SW480 (cell line): ENCODE measurements around the gene WASF2.
"Not testable (repeated sequence)": the region's sequence is repeated elsewhere in the genome, so short reads cannot be mapped to it uniquely, and the experiment has no call there.

Source experiments
- DNase-seq: peaks from one replicate; pipeline ENCODE4 v3.0.0-alpha.2; 2016; ENCODE audit warnings: low spot score

Gene WASF2

DNA sequence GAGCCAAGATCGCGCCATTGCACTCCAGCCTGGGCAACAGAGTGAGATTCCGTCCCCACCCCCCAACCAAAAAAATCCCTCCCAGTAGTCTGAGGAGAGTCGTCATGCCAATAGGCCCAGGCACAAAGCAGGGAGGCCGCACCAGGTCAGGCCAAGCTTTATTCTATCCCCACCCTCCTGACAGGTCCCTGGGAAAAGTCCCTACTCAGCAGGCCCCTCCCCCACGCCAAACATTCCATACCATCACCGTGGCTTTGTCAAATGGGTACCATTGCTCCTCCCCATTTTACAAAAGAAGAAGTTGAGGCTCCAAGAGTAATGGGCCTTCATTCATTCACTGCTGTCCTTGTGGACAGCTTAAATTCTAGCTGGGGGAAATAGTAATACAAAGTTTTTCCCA, 92.2 kb downstream of the WASF2 start:
- DNase-seq: no peak

DNA sequence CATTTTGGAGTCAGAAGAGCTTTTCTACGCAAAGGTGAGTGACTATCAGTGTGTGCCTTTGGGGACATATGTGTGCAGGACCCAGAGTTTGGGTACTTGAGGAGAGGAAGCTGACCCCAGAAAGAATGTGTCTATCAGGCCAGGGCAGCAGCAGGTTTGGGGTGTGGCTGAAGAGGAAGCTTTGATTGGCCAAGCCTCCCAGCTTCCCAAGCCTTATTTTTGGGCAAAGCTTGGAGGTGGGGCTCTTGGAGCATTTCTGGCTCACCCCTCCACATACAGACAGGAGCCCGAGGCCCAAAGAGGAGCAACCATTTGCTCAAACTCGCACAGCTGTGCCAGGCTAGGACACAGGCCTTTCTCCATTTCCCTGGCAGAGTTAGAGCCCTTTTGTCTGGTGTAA, 92.9 kb downstream of the WASF2 start:
- no peak for DNase-seq

- peak; percentile 73 for DNase-seq
These were observed 94.3 kb downstream of the WASF2 start for GRCh38 chr1:27395441-27396195.

DNA sequence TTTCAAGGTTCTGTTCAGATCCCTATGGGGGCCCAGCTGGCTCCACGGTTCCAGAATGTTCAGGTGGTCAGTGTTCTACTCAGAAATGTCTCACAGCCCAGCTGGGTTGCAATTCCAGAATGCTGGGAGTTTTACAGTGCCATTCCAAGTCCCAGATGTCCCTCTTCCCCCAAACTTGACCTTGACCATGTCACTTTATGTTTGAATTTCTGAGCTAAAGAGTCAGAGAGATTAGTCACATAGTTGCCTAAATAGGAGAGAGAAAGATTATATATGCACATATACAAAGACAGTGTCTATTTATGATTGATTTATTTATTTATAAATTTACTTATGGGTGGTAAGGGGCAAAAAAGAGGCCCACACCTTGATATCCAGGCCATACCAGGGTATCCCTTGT, 95.0 kb downstream of the WASF2 start:
- DNase-seq: no peak

- no peak for DNase-seq
These were observed 95.7 kb downstream of the WASF2 start for GRCh38 chr1:27394282-27394658.

- no peak for DNase-seq
These were observed 96.2 kb downstream of the WASF2 start for GRCh38 chr1:27393641-27394281.

- DNase-seq: no peak
These were observed 97.0 kb downstream of the WASF2 start for GRCh38 chr1:27392778-27393635.

DNA sequence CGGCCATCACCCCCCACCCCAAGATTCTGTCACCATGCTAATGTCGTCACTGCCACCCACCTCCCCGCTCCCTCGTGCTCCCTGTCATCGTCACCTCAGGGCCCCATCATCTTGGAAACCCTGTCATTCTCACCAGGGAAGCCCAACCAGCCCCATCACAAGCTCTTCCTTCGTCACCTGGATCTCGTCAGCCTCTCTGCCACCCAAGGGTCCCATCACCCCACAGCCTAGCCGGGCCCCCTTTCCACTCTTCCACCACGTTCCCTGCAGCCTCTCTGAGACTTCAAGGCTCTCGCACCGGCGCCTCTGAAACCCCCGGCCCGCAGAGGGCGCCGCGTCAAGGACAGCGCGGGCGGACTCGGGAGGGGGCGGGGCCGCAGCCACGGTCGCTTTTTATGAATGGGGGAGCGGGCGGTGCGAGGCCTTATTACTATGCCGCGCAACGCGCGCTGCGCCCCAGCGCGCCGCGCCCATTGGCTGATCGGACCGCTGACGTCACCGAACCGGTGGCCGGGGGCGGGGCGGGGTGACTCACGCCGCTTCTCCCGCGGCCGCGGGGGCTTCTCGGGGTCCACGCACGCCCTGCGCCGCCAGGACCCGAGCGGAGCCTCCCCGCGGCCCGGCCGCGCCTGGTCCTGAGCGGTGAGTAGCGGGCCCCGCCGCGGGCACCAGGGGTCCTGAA, 97.7 kb downstream of the WASF2 start, which contains the start of gene GPR3:
GPR3 (plus strand) TSS at position 527 of the 682 bp plus-strand sequence. CDS start 1,177 bp downstream, outside the sequence.
- peak; percentile 88 for DNase-seq

GRCh38 chr1:27391511-27392095, 98.4 kb downstream of the WASF2 start:
- DNase-seq: no peak

DNA sequence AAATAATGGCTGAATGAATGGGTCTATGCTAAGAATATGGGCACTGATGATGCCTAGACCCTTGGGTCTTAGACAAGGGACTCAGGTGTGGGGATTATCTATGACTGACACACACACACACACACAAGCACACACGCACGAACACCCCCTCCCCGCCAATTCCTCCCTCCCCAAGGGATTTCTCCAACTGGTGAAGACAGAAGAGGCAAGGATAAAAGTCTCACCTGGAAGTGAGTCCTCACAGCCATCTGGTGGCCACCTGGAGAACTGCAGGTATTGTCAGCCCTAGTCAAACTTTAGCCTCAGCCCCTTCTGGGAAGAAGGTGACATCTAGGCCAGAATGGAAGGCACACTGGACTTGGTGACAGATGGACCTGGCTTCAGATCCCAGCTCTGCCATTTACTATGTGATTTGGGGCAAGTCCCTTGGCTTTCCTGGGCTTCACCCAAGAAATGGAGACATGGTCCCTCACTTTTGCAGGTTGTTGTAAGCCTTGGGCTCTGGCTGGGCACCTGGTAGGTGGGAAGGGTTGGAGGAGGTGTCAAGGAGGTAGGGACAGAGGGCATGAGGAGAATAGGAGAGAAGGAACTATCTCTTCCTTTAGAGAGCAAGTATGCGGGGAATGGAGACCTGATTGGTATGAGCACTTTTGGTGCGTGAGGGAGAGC, 101.5 kb downstream of the WASF2 start:
- DNase-seq: peak; percentile 63

DNA sequence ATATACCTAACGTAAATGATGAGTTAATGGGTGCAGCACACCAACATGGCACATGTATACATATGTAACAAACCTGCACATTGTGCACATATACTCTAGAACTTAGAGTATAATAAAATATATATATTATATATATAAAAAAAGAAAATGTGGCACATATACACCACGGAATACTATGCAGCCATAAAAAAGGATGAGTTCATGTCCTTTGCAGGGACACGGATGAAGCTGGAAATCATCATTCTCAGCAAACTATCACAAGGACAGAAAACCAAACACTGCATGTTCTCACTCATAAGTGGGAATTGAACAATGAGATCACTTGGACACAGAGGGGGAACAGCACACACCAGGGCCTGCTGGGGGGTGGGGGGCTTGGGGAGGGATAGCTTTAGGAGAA, 105.2 kb downstream of the WASF2 start:
- DNase-seq: not testable (repeated sequence)

DNA sequence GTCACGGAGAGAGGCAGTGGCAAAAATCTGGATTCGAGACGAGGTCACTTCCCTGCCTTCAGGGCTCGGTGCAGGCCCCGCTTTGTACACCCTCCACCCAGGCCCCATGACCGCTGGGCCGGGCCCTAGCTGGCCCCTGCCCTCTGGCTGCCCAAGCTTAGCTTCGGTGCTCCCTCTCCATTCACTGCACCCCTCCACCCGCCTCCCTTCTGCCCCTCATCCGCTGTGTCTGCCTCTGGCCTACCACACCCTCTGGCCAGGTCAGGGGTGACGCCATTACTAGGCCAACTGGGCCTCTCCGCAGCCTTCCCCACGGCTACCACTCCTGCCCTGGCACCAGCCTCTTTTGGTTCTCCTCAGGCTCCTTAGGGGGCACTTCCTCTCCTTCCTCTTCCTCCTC, 106.3 kb downstream of the WASF2 start:
- DNase-seq: no peak

DNA sequence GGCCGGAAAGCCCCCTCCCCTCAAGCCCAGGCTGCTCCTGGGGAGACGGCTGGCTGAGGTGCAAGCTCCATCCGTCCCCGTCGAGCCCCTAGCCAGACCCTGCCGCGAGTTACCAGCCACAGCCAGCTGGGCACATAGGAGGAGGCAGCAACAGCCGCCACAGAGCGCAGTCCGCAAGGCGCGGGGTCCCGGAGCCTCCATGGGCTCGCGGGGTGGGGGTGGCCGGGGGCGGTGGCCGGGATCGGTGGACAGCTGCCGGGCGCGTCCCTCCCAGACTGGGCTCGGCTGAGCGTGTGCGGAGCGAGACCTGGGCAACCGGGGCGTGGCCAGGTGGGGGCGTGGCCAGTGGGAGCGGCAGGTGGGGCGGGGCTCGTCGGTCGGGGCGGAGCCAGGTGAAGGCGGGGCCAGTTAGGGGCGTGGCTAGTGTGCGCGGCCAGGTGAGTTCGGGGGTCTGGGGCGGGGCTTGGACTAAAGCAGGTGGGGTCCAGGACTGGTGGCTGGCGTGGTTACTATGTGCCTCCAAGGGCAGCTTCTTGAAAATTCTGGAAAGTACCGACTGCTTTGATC, 106.8 kb downstream of the WASF2 start, which contains the start of gene CD164L2:
CD164L2 (minus strand) TSS at position 295 of the 567 bp plus-strand sequence; CDS start at position 201, 94 bp downstream.
- DNase-seq: peak; percentile 29

GRCh38 chr1:27381969-27382762, 107.8 kb downstream of the WASF2 start:
- DNase-seq: no peak

GRCh38 chr1:27380766-27381733, 108.9 kb downstream of the WASF2 start:
- DNase-seq: no peak

- no peak for DNase-seq
These were observed 109.7 kb downstream of the WASF2 start for GRCh38 chr1:27380224-27380623.

DNA sequence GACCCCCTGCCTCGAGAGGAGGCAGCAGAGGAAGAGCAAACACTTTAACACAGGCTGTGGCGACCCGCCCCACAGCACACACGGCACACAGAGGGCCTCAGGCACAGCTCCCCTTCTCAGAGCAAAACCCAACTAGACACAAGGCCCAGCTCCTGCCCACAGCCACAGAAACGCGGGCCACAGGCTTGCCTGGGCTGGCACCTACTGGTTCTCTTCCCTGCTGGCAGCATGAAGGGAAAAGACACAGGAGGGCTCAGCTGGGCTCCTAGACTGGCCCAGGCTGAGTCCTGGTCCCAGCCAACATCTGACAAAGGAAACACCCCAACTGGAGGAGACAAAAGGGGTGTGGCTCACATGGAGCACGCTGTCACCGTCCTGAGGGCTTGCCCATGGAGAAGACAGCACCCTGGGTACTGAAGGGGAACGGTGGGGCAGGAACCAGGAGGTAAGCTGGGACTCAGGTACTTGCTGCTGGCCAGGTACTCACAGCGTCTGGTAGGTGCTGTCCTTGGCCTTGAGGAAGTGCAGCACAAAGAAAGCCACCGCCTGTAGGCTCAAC, 110.3 kb downstream of the WASF2 start:
- DNase-seq: no peak

DNA sequence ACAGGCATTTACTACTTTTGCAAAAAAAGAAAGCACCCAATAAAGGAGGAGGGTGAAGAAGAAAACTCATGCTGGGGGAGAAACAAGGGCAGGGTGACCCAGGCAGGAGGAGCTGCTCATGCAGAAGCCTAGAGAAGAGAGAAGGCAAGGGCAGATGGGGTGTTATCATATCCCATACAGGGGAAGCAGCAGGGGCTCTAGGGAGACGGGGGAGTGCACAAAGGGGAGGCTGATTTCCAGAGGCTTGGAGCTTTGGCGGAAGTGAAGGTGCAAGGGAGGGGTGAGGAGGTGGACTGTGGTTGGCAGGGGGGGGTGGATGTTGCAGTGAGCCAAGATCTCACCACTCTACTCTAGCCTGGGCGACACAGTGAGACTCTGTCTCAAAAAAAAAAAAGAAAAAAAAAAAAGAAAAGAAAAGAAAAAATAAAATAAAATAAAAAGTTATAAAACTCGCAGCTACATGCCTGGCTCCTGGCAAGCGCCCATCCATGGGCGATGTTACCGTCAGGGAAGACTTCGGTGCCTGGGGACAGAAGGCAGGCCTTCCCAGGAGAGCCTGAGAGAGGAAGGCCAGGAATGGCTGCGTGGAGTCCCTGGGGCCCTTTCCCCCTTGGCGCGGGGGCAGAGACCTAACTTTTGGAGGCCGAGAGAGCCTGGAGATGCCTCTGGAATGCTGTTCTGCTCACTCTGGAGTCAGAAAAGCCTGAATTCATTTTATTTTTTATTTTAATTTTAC, 112.0 kb downstream of the WASF2 start:
- DNase-seq: no peak
